Heart right ventricle (tissue), 16 donors: ENCODE measurements around the gene IMPA2. TPM values are rescaled to one million over a fixed set of nuclear protein-coding genes. Genes with fewer than 3 reads are reported as not detected.

Experiments
- ATAC-seq, 8 donors: fragments of 200-7000 bp; cut with Tn5 transposase; one replicate each; pipeline ENCODE4 v1.9.1; 2020; ENCODE audit warnings: mild to moderate bottlenecking in 8 of 8, moderate library complexity in 8 of 8, moderate number of reproducible peaks in 1 of 8
- DNase-seq, 2 donors: peaks; one replicate each; pipeline ENCODE4 v3.0.0-alpha.2; 2020
- H3K27ac ChIP-seq, 10 donors: fragments of 200-600 bp; sonication (generic) in 2 of 10; one replicate each; pipeline versions ENCODE4 v1.5.0 to v1.8.0; 2020 to 2022; ENCODE audit warnings: mild to moderate bottlenecking in 3 of 10
- H3K27me3 ChIP-seq, 7 donors: fragments of 200-600 bp; one replicate each; pipeline ENCODE4 v1.8.0; 2021 to 2022; ENCODE audit warnings: mild to moderate bottlenecking in 2 of 7
- H3K36me3 ChIP-seq, 9 donors: fragments of 200-600 bp; sonication (generic) in 1 of 9; one replicate each; pipeline versions ENCODE4 v1.5.0 to v1.8.0; 2020 to 2022; ENCODE audit warnings: mild to moderate bottlenecking in 2 of 9
- H3K4me1 ChIP-seq, 9 donors: fragments of 200-600 bp; sonication (generic) in 1 of 9; one replicate each; pipeline versions ENCODE4 v1.5.0 to v1.8.0; 2020 to 2022; ENCODE audit warnings: mild to moderate bottlenecking in 4 of 9
- H3K4me3 ChIP-seq, 10 donors: fragments of 200-600 bp; sonication (generic) in 2 of 10; one replicate each; pipeline versions ENCODE4 v1.5.0 to v1.8.0; 2020 to 2022; ENCODE audit warnings: mild to moderate bottlenecking in 7 of 10, moderate library complexity in 2 of 10
- H3K9me3 ChIP-seq, 11 donors: fragments of 200-600 bp in 10 of 11; sonication (generic) in 2 of 11; one replicate each; pipeline versions ENCODE4 v1.5.0 to v1.8.0; 2013 to 2022; ENCODE audit warnings: mild to moderate bottlenecking in 2 of 11, control low read depth in 1 of 11, moderate library complexity in 1 of 11
- WGBS, 2 donors: extraction: QIAGEN DNeasy Blood & Tissue Kit; methylation state at CpG; one replicate each; pipeline ENCODE4 v1.1.7; 2013; ENCODE audit warnings: inconsistent platforms in 1 of 2; 5-methylcytosine and 5-hydroxymethylcytosine counted together
- intact Hi-C, 10 donors: fragments of 100-400 bp; cut with DNase I; formaldehyde crosslinking; loops; one replicate each; pipeline versions ENCODE4 v1.11.1 to v1.14.2; 2022
- polyA plus RNA-seq, 2 donors: library from polyadenylated mRNA; stranded (reverse); fragments of 200-250 nt; gene quantifications; one replicate each; pipeline ENCODE4 v1.2.3, GENCODE V29; 2013
- total RNA-seq, 10 donors: library from RNA; stranded (reverse); fragmentation: NEBNext Ultra II Directional in 3 of 10; extraction: Animal tissue kit (Norgen Biotek cat#: 25700) in 3 of 10; gene quantifications; one replicate each; pipeline versions ENCODE4 v1.2.1 to v1.2.4, GENCODE V29; 2021 to 2023
- TF ChIP-seq, protein P1 (sequence below), 9 donors: fragments of 200-600 bp; sonication (generic) in 2 of 9; IDR thresholded peaks; one replicate each; pipeline versions ENCODE4 v1.5.0 to v1.8.0; 2021 to 2022; ENCODE audit warnings: antibody characterized with exemption in 9 of 9, mild to moderate bottlenecking in 5 of 9, moderate library complexity in 1 of 9
- donor health status: Arrhythmogenic right ventricular cardiomyopathy.
- donor health status: ischemic (EF 13 %, LVEDD 7.1; RV severe dilation, severe dysfunction).
- donor health status: healthy with polysubstance abuse.
- donor health status: DM: no; HTN: yes; CAD: no.
- donor health status: DM: no; HTN: no; CAD: no.
- donor health status: ischemic (EF 25% LVEDD 6.9; RV normal size, moderate dysfunction).
- donor health status: ischemic (EF 25% LVEDD 5.7; RV mildly dilated, moderate dysfunction).
- donor health status: healthy.
- donor health status: DM: yes; HTN: yes; CAD: no.
- donor health status: Ischemic cardiomyopathy.
- donor health status: ischemic (EF 35%, LVEDD 5.7; RV mildly dilated, moderate dysfunction).
- donor health status: nonischemic (EF 11% LVEDD 7.7; RV severe dilation, severe dysfunction).
- donor health status: DM: yes; HTN: yes; CAD: no.
- donor health status: PGD.
- donor health status: ischemic (EF 29% LVEDD 5.4; RV normal size, mild dysfunction).
- donor health status: nonischemic (EF 23%, LVEDD 6.1; RV moderate dilation, normal function).

Gene IMPA2
- total and polyA plus RNA-seq, 12 donors, result 17.6 to 79.6 (median 32.2) TPM

DNA sequence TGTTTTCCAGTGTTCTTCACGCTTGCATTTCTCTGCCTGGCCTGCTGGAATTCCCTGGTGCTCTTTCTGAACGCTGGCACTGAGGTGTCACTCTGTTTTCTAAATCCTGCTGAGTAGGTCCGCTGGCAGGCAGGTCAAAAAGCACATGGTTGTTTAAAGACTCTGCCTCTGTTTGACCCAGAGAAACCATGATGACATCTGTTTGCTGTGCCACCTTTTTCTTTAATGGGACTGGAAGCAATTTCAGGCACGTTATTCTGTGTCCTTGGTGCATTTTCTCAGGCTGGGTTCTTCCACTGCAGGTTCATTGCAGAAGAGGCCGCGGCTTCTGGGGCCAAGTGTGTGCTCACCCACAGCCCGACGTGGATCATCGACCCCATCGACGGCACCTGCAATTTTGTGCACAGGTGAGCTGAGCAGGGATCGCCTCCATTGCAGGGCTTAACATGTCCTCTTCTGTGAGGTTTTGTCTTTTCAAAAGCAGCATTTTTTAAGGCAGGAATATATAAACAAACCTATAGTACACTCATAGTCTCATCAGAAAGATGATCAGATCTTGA is 28.4 kb downstream of the IMPA2 start:
- peak overlapping the region in 4 of 10 donors; percentile 5 to 77 (median 57) for H3K27ac ChIP-seq

DNA sequence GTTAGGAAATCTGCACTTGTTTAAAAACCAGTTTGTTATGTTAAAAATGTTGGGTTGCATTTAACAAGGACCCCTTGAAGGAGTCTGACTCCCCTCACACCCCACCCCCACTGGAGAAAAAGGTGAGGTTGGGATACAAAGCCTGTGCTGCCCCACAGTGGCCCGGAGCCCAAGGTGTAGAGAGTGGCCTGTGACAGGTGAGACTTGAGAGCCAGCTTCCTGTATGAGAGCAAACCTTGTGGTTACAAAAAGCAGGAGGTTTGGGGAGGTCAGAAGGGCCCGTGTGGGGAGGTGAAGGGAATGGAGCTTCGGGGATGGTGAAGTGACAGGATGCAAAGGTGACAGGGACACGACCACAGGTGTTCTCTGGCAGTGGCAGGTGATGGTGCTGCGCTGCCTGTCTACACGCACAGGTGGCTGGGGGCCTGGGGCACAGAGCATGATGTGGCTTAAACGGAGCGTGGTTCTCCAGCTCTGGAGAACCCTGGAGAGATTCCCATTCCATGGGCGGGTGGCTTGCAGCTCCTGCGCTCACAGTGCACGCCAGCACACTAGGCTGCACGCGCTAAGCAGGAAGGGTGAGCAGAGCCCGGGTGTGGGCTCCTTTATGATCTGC is 29.0 kb downstream of the IMPA2 start:
- intact Hi-C loops, result no loop called here
- Histone ChIP-seq H3K9me3 (no peaks in the 10 kb centered on the region), H3K4me3 (no peak overlapping the region), H3K27ac (peak overlapping the region in 5 of 10 donors; percentile 25 to 83 (median 76)), H3K27me3 (no peaks in the 10 kb centered on the region), H3K36me3 (peaks cover 0 to 93% (median 0%) of the 10 kb centered on the region in 9 donors), H3K4me1 (peaks cover 0 to 28% (median 10%) of the 10 kb centered on the region in 9 donors)
- WGBS, 2 donors, result 94 to 96% methylated on average over 14 of the region's 14 CpGs
- ATAC-seq (no peak), DNase-seq (no peak)
- TF ChIP-seq, protein P1, sequence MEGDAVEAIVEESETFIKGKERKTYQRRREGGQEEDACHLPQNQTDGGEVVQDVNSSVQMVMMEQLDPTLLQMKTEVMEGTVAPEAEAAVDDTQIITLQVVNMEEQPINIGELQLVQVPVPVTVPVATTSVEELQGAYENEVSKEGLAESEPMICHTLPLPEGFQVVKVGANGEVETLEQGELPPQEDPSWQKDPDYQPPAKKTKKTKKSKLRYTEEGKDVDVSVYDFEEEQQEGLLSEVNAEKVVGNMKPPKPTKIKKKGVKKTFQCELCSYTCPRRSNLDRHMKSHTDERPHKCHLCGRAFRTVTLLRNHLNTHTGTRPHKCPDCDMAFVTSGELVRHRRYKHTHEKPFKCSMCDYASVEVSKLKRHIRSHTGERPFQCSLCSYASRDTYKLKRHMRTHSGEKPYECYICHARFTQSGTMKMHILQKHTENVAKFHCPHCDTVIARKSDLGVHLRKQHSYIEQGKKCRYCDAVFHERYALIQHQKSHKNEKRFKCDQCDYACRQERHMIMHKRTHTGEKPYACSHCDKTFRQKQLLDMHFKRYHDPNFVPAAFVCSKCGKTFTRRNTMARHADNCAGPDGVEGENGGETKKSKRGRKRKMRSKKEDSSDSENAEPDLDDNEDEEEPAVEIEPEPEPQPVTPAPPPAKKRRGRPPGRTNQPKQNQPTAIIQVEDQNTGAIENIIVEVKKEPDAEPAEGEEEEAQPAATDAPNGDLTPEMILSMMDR (IDR thresholded peaks at IDR 0.05), result no peak

More for the DNA sequence above, 28.4 kb downstream of the IMPA2 start:
- Histone ChIP-seq H3K27me3 (no peaks in the 10 kb centered on the region), H3K4me3 (no peak overlapping the region), H3K4me1 (peaks cover 0 to 22% (median 7%) of the 10 kb centered on the region in 9 donors), H3K36me3 (peaks cover 0 to 93% (median 0%) of the 10 kb centered on the region in 9 donors), H3K9me3 (no peaks in the 10 kb centered on the region)
- intact Hi-C loops, result no loop called here
- WGBS, 2 donors, result 88 to 96% methylated on average over 12 of the region's 12 CpGs
- TF ChIP-seq, protein P1 (IDR thresholded peaks at IDR 0.05), result no peak
- no peak for ATAC-seq
- no peak for DNase-seq

DNA sequence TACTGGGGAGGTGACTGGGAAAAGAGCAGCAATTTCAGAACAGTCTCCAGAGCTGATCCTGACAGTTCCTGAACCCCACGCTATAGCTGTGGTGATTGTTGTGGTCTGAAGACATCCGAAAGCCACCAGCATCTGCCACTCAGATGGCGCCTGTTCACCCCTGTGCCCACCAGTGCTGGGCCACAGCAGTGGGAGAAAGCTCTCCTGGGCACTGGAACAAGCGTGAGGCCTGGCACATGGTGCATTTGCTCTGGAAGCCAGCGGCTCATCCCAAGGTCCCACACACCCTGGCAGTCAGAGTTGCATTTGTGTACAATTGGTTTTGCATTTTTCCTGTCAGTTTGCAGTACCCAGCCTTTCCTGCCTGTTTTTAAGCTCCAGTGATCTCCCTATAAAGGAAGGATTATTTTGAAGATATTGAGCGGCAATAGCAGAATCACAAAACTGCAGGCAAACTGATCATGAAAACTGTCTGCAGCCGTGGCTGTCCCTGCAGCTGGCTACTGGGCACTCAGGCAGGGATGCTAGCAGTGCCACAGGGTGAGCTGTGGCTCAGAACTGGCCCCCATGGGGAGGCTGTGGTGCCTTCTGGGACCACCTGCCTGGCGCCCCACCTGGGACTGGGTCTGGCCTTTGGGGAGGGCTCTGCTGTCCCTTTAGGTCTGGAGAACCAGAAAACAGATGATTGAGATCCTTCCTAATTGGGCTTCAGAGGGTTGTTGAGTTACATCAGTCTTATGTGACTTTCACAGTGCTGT is 30.1 kb downstream of the IMPA2 start:
- DNase-seq, result no peak
- H3K4me1 ChIP-seq, result peaks cover 0 to 37% (median 18%) of the 10 kb centered on the region in 9 donors
- WGBS, 2 donors, result 90 to 91% methylated on average over 8 of the region's 8 CpGs
- no peaks in the 10 kb centered on the region for H3K9me3 ChIP-seq
- peak overlapping the region in 8 of 10 donors; percentile 57 to 83 (median 76) for H3K27ac ChIP-seq
- H3K4me3 ChIP-seq, result no peak overlapping the region
- intact Hi-C loops, result no loop called here
- no peaks in the 10 kb centered on the region for H3K27me3 ChIP-seq
- TF ChIP-seq, protein P1 (IDR thresholded peaks at IDR 0.05), result no peak
- H3K36me3 ChIP-seq, result peaks cover 0 to 95% (median 0%) of the 10 kb centered on the region in 9 donors
- ATAC-seq, result peak in 1 of 8 donors; percentile 21

DNA sequence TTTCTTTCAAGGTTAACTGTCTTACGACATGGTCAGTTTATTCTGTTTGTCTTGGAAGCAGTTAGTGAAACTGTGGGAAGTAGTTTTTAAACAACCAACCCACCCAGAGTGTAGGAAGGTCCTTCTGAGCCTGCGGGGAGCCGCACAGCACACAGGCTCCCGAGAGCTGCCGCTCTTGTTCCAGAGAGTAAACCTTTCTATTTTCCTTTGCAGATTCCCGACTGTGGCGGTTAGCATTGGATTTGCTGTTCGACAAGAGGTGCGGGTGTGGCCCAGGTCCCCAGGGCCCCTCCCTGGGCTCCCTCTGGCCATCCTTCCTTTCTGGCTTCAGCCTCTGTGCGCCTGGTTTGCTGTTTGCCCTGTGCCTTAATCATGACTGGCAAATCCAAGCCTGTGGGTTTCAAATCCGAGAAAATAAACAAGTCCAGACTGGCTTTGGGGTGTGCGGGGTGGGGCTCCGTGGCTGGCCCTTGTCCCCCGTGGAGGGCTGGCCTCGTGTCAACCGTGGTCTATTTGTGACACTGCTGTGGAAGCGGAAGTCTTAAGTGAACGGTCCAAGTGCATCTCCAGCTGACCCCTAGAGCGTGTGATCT is 30.7 kb downstream of the IMPA2 start:
- TF ChIP-seq, protein P1 (IDR thresholded peaks at IDR 0.05), result no peak
- Histone ChIP-seq H3K4me1 (peaks cover 0 to 37% (median 18%) of the 10 kb centered on the region in 9 donors), H3K9me3 (no peaks in the 10 kb centered on the region), H3K27ac (peak overlapping the region; percentile 39 to 83 (median 68)), H3K36me3 (peaks cover 0 to 95% (median 0%) of the 10 kb centered on the region in 9 donors), H3K4me3 (no peak overlapping the region), H3K27me3 (no peaks in the 10 kb centered on the region)
- intact Hi-C loops, result no loop called here
- ATAC-seq, result peak; percentile 49 to 90 (median 74)
- WGBS, 2 donors, result 76 to 80% methylated on average over 19 of the region's 19 CpGs
- peak; percentile 51 to 62 for DNase-seq
